ENCODE data around the gene TMX2. TPM values are rescaled to one million over a fixed set of nuclear protein-coding genes. Genes with fewer than 3 reads are reported as not detected.

The TMX2 gene
- polyA plus RNA-seq, 1 donor: 123 TPM

DNA sequence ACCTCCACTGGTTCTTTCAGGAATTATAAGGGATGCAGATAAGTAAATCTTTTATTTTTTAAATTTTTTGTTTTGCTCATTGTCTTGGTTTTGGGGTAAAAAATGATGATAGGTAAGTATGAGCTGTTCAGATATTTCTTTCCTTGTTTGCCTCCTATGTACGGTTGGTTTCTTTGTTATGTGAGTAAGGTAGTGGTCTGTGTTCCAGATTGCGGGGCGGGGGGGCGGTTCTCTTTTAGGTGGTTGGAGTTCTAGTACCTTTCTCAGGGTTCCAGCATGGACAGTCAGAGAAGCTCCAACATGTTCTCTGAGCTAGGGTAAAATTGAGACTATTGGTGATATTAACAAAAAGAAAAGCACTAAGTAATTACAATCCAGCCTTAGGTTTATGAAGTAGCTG is 51.6 kb downstream of the TMX2 start:
- no peak for DNase-seq

GRCh38 chr11:57764566-57764965 is 52.2 kb downstream of the TMX2 start:
- no peak for DNase-seq

- DNase-seq: no peak
Observed at GRCh38 chr11:57764972-57765371, 52.6 kb downstream of the TMX2 start.

GRCh38 chr11:57770793-57771192 is 58.4 kb downstream of the TMX2 start:
- no peak for DNase-seq

GRCh38 chr11:57771365-57771764 is 59.0 kb downstream of the TMX2 start:
- DNase-seq: no peak

DNA sequence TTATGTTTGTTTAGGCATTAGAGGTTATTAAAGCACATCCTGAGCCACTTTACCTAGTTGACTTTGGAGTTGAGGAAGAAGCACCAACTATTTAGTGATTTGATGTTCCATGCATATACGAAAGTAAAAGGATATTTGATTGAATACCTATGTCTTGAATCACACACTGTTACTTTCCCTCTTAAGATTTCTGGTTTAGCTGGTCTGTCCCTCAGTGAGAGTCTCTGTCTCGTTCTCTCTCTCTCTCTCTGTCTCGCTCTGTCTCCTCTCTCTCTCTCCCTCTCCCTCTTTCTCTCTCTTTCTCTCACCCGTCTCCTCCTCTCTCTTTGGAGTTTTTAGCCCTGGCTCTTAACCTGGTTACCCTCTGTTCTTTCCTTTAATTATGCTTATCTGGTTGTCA is 60.2 kb downstream of the TMX2 start:
- DNase-seq: no peak

GRCh38 chr11:57773026-57773598 is 60.7 kb downstream of the TMX2 start:
- no peak for DNase-seq

DNA sequence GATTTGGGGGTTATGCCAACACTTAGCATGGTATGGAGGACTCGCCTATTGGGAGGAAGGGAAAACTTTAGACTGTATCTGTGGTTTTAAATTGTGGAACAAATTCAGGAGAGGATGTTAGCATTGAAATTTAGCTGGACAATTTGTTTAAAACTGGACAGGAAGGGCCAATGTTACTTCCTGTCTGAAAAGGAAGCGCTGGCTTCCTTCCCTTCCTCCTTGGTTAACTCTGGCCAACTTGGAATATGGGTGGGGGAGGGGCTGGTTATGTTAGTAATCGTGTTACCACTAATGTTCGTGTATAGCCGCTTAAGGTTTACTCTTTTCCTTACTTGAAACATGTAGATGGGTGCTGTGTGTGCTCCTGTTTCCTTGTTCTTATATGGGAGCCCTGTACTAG is 63.1 kb downstream of the TMX2 start:
- DNase-seq: no peak

DNA sequence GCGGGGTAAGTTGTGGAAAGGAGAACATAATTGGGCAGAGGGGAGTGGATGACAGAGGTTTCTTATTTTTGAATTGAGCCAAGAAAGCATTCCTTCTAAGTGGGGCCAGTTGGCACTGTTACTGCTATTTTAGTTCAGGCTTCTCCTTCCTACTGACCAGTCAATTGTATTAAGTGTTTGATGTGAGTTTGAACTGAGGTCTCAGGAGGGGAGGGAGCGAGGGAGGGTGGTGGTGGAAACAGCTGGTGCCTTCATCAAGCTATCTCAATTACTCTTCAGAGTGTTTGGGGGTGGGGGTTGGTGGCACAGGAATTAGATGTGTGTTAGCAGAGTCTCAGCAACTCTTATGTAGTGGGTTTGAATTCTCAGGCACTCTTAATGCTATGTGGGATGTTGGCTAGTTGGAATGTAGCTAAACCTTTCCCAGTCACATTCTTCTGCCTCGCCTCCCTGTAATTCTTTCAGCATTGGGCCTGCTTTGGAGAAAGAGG is 63.7 kb downstream of the TMX2 start:
- DNase-seq: no peak

GRCh38 chr11:57776577-57777210 is 64.3 kb downstream of the TMX2 start:
- DNase-seq: no peak

DNA sequence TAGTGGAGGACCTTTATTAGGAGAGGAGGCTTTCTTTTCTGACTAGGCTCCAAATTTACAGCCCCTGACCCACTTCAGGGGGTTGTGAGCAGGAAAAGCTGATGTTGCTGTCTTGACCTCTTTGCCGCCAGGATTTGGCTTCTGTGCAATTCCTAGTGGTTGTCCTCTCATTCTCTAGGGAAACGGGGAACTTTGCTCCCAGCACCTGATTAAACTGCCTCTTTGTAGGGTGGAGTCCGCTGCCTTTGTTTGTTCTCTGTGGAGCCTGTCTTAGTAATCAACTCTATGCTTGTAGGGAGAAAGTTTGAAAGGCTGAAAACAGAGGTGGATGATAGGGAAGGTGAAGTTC is 65.5 kb downstream of the TMX2 start:
- DNase-seq: peak; percentile 54

GRCh38 chr11:57778318-57779037 is 66.1 kb downstream of the TMX2 start:
- DNase-seq: peak; percentile 97

GRCh38 chr11:57779276-57779675 is 66.9 kb downstream of the TMX2 start:
- DNase-seq: no peak

GRCh38 chr11:57781529-57781943 is 69.1 kb downstream of the TMX2 start:
- no peak for DNase-seq

DNA sequence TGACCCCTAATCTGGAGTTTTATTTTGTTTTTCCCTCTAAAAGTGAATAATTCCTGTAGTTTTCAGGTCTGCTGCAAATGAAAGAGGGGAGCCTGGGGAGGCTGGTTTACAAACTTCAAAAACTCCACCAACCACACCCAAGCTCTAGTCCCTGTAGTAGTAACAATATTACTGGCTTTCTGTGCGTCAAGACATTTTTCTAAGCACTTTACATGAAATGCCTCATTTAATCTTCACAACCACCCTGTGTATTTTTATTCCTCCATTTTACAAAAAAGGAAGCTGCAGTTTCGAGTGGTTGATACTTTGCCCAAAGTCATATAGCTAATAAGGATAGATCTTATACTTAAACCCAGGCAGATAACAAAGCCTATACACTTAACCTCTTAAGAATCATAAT is 72.7 kb downstream of the TMX2 start:
- no peak for DNase-seq

GRCh38 chr11:57786436-57786835 is 74.0 kb downstream of the TMX2 start:
- DNase-seq: no peak

DNA sequence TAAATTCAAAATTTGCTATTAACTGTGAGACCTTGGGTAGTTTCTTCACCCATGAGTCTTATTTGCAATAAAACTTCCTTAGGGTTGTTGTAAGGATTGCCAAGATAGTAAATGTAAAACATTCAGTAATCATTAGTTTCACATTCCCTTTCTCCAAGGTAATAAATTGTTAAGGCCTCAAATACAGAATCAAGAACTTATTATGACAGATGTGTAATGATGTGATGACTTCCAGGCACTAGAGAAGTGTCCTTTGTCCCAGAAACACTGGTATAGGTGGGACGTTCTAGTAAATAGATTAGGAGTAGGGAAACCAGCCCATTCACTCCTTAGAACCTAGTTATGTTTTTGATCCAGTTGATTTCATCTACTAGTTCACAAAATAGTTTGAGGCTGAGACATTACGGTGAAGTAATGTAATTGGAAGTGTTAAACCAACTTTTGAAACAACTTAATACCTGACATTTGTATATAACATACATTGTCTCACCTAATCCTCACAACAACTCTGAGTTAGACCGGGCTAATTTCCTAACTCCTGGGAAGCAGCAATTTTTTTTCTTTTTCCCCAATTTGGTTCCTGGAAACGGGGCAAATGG is 74.7 kb downstream of the TMX2 start:
- no peak for DNase-seq

GRCh38 chr11:57787920-57788702 is 75.7 kb downstream of the TMX2 start:
- DNase-seq: no peak

- no peak for DNase-seq
Observed at GRCh38 chr11:57788703-57789088, 76.3 kb downstream of the TMX2 start.
